ENCODE data around the gene CPA5.
A peak's percentile ranks its signal among the peaks of the same experiment; 100 is the strongest.

Gene CPA5

DNA sequence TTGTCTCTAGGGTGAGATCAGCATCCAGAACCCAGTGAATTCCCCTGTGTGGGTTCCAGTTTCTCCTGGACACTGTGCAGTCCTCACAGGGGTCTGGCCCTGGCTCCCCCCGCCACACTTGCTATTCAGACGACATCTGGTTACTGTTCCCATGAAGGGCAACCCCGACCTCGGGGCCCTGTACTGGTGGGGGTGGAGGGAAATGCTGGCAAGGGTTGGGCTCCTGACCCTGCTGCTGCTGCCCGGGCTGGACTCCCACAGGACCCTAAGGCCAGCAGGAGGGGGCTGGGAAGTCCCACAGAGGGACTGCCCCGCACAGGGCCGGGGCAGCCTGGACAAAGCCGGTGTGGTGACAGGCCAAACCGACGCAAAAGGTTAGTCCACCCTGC is 34.9 kb downstream of the CPA5 start:
- no peak for DNase-seq (ENCODE audit: low read depth)

GRCh38 chr7:130379921-130380860 is 35.6 kb downstream of the CPA5 start, which contains the start of gene CPA1:
Gene CPA1, plus strand, starts transcription at chr7:130380494. Its CDS starts 27 bp downstream, at chr7:130380521.
- no peak for DNase-seq (ENCODE audit: low read depth)

DNA sequence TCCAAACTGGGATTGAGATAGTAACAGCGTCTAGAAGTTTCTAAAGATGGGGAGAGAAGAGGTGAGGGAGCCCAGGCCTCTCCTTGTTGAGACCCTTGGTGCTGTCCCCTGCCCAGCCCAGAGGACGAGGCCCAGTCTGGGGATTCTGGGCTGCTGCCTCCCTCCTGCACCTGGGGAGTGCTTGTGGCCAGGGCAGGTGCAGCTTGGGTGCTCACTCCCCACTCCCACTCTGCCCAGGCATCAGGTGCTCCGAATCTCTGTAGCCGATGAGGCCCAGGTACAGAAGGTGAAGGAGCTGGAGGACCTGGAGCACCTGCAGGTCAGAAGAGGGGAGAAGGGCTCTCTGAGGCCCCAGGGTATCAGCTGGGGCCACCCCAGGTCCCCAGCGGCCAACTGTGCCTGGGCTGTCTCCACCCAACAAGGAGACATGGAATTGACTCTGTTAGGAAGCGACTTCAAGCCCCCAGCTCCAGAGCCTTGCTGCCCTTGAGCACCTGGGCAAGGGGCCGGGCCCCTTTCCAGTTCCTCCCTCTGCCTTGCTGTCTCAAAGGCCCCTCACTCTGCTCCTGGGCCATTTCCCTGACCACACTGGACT is 36.3 kb downstream of the CPA5 start:
- DNase-seq (ENCODE audit: low read depth), result no peak

- DNase-seq (ENCODE audit: low read depth), result no peak
Measured at GRCh38 chr7:130381468-130382312, 37.1 kb downstream of the CPA5 start.

GRCh38 chr7:130383187-130383980 is 38.8 kb downstream of the CPA5 start:
- no peak for DNase-seq (ENCODE audit: low read depth)

- DNase-seq (ENCODE audit: low read depth), result no peak
Measured at GRCh38 chr7:130384371-130384801, 39.8 kb downstream of the CPA5 start.

DNA sequence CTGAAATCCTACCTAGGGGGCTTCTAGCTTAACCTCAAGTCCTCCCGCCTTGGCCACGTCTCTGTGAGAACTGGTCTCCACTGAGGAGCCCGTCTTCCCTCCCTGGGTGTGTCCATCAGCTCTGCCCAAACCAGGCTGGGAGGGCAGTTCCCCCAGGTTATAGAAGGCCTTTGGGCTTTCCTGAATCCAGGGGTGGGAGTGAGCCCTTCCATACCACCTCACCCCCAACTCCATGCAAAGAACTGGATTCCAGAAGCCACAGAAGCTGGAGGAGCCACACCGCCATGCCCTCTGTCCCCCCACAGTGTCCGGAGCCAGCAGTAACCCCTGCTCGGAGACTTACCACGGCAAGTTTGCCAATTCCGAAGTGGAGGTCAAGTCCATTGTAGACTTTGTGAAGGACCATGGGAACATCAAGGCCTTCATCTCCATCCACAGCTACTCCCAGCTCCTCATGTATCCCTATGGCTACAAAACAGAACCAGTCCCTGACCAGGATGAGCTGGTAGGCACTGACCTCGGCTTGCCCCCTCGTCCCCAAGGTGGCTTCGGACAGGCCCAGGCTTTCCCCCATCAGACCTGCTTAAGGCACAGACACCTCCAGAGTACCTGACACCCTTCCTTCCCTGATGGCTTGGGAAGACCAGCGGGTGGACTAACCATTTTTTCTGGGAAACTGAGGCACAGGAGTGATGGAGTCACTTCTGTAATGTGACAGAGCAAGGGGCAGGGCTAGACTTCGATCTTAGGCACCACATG is 40.4 kb downstream of the CPA5 start:
- DNase-seq (ENCODE audit: low read depth), result no peak

- no peak for DNase-seq (ENCODE audit: low read depth)
Measured at GRCh38 chr7:130385600-130386066, 41.0 kb downstream of the CPA5 start.

DNA sequence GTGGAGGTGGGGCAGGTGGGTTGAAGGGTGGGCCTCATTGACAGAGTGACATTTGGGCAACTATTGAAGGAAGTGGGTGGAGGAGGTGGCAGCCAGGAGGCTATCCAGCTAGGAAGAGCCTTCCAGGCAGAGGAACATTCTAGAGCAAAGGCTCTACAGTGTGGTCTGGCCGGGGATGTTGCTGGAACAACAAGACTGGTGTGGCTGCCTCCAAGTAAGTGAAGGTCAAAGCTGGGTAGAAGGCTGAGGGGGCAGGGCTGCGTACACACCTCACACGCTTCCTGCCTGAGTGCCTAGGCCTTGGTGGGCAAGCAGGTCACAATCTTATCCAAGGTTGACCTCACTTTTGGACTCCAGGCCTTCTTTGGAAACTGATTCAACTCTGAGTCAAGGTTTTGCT is 42.3 kb downstream of the CPA5 start:
- no peak for DNase-seq (ENCODE audit: low read depth)

GRCh38 chr7:130387306-130387627 is 42.7 kb downstream of the CPA5 start:
- DNase-seq (ENCODE audit: low read depth), result no peak

DNA sequence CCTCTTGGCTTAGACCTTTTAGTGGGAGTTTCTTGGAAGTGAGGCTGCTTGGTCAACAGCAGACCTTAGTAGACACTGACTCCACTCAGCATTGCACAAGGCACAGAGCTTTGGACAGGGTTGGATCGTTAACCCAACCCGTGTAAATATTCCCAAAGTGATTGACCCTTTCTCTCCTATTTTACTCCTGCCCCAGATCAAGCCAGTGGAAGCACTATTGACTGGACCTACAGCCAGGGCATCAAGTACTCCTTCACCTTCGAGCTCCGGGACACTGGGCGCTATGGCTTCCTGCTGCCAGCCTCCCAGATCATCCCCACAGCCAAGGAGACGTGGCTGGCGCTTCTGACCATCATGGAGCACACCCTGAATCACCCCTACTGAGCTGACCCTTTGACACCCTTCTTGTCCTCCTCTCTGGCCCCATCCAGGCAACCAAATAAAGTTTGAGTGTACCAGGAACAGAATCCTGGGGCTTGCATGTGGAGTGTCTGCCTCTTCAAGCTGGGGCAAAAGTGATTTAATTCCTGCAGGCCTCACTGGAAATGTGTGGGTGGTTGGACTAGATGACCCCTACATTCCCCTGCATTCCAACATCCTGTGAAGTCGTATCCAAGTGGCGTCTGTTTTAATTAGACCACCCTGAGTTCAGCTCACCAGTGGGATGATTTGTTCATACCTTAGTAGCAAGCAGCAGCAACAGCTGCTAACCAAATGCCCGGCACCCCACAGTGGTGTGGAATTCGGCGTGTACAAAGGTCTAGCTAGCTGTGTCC is 43.2 kb downstream of the CPA5 start:
- DNase-seq (ENCODE audit: low read depth), result no peak

DNA sequence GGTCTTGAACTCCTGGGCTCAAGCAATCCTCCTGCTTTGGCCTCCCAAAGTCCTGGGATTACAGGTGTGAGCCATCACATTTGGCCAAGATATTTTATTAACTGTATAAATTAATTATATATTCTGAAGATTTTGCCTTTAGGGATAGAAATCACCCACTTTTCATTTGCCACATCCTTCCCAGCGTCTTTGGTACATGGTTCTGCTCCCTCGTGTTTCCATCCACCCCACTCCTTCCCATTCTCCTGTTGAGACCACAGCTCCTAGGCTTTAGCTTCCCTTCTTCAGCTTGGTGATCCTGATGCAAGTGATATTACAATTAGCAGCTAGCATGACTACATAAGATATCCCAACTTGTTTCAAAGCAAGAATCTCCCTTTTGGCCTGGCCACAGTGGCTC is 44.1 kb downstream of the CPA5 start:
- no peak for DNase-seq (ENCODE audit: low read depth)

DNA sequence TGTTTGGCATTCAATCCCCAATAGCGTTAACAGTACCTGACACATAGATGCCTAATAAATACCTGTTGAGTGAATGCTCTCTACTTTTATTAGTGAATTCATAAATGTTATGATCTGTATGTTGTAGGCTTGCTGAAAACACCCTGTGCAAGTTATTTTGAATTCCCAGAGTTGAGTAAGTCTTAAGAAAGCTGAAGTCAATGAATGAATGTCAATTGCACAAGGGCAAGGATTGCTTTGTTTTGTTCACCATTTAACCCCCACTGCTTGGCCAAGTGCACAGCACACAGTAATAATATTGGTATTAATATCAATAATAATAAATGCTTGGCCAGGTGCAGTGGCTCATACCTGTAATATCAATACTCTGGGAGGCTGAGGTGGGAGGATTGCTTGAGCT is 45.9 kb downstream of the CPA5 start:
- DNase-seq (ENCODE audit: low read depth), result no peak

DNA sequence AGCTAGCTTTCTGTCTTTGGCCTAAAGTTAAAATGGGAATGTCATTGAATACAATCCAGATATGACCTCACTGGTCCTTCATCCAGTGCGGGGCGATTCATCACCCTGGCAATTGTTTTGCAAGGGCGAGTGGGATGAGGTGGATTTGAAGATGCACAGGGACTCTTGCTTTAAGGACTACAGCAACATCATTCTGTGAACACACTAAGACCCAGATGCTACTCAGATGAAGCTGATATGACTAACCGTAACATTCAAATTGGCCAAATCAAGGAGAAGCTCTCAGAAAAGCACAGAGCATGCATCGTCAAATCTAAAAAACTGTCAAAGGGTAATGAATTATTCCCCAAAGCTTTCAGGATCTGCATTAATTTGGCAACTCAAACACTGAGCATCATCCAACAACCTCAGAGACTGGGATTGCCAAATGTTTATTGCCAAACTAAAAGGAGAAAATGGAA is 48.5 kb downstream of the CPA5 start:
- peak; percentile 21 for DNase-seq (ENCODE audit: low read depth)

DNA sequence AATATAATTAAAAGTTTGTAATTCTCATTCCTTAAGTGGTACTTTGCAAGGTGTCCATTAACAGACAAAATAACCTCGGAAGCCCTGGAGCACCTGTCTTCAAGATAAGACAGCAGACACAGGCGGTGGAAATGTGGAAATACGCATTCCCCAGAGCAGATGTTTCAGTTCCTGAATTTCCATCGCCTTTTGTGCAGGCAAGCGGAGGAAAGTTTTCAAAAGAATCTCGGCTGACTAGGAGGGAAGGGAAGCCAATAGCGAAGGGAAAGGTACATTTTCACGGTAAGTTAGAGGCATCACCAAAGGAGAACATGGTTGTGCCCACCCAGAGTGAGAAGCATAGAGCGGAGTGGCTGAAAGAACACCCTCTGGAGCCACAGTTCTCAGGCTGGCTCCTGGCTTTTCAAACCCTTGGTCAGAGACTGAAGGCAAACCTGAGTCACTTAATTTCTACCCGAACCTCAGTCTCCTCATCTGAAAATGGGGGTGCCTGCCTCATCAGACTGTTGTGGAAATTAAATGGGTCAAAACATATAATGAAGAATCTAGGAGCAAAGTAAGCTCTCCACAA is 49.3 kb downstream of the CPA5 start:
- DNase-seq (ENCODE audit: low read depth), result no peak

DNA sequence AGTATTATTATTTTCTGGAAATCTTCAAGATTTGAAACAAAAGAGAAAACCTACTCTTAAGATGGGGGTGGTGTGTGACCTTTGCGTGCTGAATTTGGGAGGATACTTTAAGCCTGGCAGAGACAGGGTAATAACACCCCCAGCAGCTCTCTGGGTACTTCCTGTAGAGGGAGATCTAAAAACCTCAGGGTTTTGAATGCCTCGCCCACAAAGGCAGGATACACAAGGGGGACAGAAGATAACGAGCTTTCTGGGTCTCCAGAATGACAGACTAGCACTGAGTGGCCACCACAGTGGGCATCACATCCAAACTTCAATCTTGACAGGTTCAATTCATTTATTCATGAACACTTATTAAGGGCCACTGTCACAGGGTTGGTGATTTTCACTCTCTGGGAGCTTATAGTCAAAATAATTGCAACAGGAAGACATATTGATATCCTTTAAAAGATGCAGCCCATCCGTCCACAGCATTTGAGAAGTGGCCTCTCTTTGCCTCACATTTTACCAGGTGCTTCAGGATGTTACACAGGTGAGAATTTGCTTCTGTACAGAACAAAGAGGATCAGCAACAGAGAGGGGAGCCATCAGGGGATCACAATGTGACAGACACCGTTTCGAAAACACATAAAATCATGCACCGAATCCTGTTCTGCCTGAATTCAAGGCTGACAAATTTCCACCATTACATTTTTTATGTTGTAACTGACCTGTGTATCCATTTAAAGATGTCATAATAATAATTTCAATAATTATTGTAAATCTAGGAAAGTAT is 50.0 kb downstream of the CPA5 start:
- no peak for DNase-seq (ENCODE audit: low read depth)

- no peak for DNase-seq (ENCODE audit: low read depth)
Measured at GRCh38 chr7:130395421-130395820, 50.8 kb downstream of the CPA5 start.

DNA sequence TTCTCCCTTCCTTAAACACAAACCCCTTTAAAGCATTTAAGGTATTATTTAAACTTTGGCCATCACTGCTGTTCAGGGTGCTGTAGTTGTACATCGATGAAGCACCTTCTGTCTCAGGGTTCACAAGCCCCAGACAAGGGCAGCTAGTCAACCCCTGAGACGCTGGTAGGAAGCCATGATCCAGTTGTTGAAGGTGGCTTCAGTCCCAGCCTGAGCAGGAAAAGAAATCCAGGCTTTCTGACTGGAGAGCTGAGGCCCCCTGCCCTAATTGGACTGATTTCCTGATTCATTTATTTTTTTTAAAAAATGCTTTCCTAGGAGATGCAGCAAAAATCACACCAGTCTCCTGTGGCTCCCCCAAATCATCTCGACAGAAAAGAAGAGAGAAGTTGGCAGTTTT is 51.5 kb downstream of the CPA5 start:
- no peak for DNase-seq (ENCODE audit: low read depth)
